Omental fat pad (tissue), 4 donors: Measurements from ENCODE around the gene RNASE12. TPM values are rescaled to one million over a fixed set of nuclear protein-coding genes. Genes with fewer than 3 reads are reported as not detected.
"Not testable (repeated sequence)": the region's sequence is repeated elsewhere in the genome, so short reads cannot be mapped to it uniquely, and the experiment has no call there.

ENCODE experiments used
- ATAC-seq: fragments of 150-250 bp; one replicate; pipeline ENCODE4 v1.9.1; 2016; ENCODE audit warnings: mild to moderate bottlenecking, moderate library complexity; ENCODE audit not compliant: low FRiP score
- DNase-seq: peaks from one replicate; pipeline ENCODE4 v3.0.0-alpha.2; 2019; ENCODE audit warnings: low spot score
- CTCF ChIP-seq, 3 donors: fragments of 450-650 bp; IDR thresholded peaks; one replicate each; pipeline ENCODE4 v1.5.1; 2016 to 2017; ENCODE audit warnings: antibody characterized with exemption in 3 of 3, mild to moderate bottlenecking in 3 of 3, moderate library complexity in 2 of 3
- total RNA-seq, 4 donors: library from RNA; depleted of rRNA; stranded (reverse); fragments of >200 nt; gene quantifications; one replicate each; pipeline ENCODE4 v1.1.0, GENCODE V29; 2016

The RNASE12 gene
- total RNA-seq, 4 donors from 2014 or later = not detected

- ATAC-seq = no peak
- TF ChIP-seq CTCF (IDR thresholded peaks at IDR 0.05) = no peak
Measured at GRCh38 chr14:20597108-20597507, 5.9 kb upstream of the RNASE12 start.

GRCh38 chr14:20595726-20596125, 4.5 kb upstream of the RNASE12 start:
- DNase-seq, ATAC-seq: not testable (repeated sequence)

More at GRCh38 chr14:20597108-20597507, 5.9 kb upstream of the RNASE12 start:
- no peak for DNase-seq

- TF ChIP-seq CTCF (IDR thresholded peaks at IDR 0.05) = no peak
- no peak for ATAC-seq
- no peak for DNase-seq
Measured at GRCh38 chr14:20592574-20592973, 1.4 kb upstream of the RNASE12 start.

- DNase-seq (no peak), ATAC-seq (no peak)
- no peak for TF ChIP-seq CTCF (IDR thresholded peaks at IDR 0.05)
Measured at GRCh38 chr14:20587489-20588154, 3.6 kb downstream of the RNASE12 start, which contains the start of gene RNASE11. RNASE11 (minus strand) TSS chr14:20588001.

GRCh38 chr14:20583908-20584307, 7.3 kb downstream of the RNASE12 start:
- DNase-seq = no peak
- ATAC-seq = no peak
- no peak for TF ChIP-seq CTCF (IDR thresholded peaks at IDR 0.05)

GRCh38 chr14:20583142-20583541, 8.0 kb downstream of the RNASE12 start:
- no peak for TF ChIP-seq CTCF (IDR thresholded peaks at IDR 0.05)
- ATAC-seq = no peak
- DNase-seq = no peak

GRCh38 chr14:20580242-20580641, 10.9 kb downstream of the RNASE12 start:
- no peak for DNase-seq
- no peak for TF ChIP-seq CTCF (IDR thresholded peaks at IDR 0.05)
- no peak for ATAC-seq
